GM19025 (cell line): ENCODE results near the gene PNMA6A.
"Not testable (repeated sequence)": the region's sequence is repeated elsewhere in the genome, so short reads cannot be mapped to it uniquely, and the experiment has no call there.

Experiments used
- ATAC-seq: cut with Tn5 transposase; IDR thresholded peaks from one replicate; pipeline ENCODE4 v1.9.1; 2021; ENCODE audit warnings: mild to moderate bottlenecking, low read depth, moderate library complexity; ENCODE audit not compliant: unreplicated experiment

PNMA6A gene

DNA sequence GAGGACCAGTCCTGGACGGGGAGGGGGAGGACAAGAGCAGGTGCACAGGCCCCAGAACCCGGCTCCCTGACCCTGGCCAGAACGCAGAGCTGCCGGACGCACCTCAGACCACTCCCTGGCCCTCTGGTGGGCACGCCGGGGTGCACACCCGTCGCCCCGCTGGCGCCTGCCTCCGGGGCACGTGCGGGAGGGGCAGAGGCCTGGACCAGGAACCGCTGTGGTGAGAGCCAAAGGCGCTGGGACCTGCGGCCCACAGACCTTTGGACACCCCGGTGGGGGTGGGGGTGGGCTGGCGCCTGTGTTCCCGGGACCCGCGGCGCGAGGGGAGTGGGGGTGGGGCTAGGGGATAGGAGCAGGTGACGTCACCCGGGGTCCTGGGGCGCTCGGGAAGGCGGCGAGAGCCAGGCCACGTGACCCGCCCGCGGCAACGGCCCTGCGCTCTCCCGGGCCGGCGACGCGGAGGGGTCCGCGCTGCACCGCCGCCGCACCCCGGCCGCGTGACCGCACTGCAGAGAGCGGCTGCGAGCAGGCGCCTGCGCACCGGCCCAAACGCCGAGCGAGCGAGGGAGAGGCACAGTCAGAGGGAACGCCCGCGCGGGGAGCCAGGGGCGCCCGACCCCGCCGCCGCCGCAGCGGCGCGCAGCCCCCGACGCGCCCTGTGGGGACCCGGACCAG is at the start of gene PNMA6A:
PNMA6A (plus strand) TSS at position 546 of the 675 bp plus-strand sequence. CDS start 609 bp downstream, outside the sequence.
- ATAC-seq: not testable (repeated sequence)

DNA sequence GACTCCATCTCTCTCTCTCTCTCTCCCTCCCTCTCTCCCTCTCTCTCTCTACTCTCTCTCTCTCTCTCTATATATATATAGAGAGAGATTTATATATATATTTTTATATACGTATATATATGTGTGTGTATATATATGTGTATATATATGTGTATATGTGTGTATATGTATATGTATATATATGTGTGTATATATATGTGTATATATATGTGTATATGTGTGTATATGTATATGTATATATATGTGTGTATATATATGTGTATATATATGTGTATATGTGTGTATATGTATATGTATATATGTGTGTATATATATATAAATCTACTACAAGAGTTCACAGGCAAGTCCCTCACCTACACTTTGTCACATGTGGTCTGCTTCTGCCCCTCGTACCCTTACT is 45.8 kb upstream of the PNMA6A start:
- ATAC-seq: not testable (repeated sequence)

DNA sequence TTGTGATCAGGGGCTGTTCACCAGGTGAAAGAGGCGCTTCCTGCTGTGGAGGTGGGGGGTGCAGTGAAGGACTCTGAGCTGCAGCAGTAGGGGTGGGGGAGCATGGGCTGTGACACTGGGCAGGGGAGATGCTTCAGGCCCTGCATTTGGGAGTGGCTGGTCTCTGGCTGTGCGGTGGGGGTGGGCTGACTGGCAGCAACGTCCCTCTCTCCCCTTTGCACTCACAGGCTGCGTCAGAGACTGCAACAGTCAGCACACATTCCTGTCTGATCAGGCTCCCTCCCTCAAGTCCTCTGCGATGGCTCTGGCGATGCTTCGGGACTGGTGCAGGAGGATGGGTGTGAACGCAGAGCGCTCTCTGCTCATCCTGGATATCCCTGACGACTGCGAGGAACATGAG is 43.8 kb upstream of the PNMA6A start:
- ATAC-seq: not testable (repeated sequence)

DNA sequence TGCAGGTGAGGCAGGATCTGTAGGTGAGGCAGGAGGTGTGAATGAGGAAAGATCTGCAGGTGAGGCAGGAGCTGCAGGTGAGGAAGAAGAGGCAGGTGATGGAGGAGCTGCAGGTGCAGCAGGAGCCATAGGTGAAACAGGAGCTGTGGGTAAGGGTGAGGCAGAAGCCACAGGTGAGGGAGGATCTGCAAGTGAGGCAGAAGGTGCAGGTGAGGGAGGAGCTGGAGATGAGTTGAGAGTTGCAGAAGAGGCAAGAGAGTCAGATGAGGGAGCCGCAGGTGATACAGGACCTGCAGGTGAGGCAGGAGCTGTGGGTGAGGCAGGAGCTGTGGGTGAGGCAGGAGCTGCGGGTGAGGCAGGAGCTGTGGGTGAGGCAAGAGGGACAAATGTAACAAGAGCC is 43.1 kb upstream of the PNMA6A start:
- no peak for ATAC-seq

DNA sequence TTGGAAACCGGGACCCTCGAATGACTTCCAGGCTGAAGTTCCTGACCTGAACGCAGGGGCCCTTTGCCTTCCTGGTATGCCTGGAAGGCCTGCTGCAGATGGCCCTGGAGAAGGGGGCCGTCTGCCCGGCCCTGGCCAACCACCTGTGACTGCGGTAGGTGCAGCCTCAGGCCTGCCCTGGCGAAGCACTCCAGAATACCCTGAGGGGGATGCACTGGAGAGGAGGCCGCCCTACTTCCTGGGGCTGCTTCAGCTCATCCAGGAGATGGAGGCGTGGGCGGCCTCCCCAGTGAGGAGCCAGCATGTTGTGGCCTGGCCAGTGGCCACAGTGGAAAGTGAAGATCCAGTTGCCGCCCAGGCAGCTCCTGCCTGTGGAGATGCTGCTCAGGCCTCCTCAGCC is 42.4 kb upstream of the PNMA6A start:
- ATAC-seq: no peak

DNA sequence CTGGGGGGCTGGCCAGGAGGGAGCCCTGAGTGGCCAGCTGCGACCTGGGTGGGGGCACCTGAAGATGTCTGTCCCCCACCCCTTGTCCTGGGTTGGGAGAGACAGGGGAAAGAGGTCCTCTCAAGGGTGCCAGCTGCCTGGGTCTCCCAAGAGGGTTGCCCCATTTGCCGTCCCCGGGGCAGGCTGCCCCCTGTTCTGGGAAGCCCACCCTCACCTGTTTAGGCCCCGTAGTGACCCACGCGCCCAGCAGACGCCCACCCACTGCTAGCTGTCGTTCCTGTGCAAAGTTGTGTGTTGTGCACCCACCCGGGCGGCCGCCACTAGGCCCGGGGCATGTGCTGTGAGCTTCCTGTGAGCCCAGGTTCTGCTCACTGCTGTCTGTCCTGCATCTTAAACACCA is 41.5 kb upstream of the PNMA6A start:
- no peak for ATAC-seq

DNA sequence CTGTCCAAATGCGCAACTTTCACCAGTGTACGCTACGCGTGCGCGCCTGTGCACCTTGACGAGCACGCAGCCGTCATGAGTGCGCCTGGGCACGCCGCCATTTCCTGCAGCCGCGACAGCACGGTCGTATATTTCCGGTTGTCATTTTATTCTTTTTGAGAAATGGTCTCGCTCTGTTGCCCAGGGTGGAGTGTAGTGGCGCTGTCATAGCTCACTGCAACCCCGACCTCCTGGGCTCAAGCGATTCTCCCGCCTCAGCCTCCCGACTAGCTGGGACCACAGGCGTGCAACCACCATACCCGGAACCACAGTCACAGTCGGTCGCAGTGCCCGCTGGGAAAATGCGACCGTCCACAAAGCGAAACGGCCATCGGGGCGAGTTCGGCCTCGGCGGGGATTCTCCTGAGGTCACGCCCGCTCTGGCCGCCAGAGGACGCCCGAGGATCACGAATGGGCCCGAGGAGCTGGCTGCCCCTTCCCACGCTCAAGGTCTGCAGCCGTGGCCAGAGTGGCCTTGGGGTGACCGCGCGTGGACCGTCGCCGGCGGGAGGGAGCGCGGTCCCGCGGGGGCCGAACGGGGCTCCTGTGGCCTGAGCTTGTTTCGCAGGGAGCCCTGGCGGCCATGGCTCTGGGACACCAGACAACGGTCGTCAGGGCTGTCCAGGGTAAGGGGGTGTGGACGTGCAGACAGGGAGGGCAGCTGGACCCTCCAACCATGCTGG is 39.7 kb upstream of the PNMA6A start:
- peak; percentile 73 for ATAC-seq

DNA sequence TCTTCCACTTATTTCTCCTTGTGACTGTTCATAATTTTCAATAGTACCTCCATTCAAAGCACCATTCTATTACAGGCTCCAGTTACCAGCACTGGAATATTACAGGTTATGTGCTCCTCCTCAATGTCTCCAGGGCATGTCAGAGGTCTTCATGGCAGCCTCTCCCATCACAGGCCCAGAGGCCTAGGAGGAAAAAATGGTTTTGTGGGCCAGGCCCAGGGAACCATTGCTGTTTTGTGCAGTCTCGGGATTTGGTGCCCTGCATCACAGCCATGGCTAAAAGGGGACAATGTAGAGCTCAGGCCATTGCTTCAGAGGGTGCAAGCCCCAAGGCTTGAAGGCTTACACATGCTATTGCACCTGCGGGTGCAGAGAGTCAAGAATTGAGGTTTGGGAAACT is 23.2 kb upstream of the PNMA6A start:
- no peak for ATAC-seq

DNA sequence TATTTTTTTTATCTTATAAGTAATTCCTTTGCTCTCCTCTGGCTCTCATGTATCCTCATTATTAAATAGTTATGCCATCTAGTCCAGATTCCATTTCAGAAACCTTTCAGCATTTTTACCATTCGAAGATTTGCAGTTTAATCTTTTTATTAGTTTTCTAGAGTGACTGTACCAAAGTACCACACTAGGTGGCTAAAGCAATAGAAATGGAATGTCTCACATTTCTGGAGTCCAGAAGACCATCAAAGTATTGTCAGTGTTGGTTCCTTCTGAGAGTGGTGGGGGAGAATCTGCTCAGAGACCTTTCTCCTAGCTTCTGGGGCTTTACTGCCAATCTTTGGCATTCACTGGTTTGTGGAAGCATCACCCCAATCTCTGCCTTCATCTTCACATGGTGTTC is 19.7 kb upstream of the PNMA6A start:
- ATAC-seq: no peak

DNA sequence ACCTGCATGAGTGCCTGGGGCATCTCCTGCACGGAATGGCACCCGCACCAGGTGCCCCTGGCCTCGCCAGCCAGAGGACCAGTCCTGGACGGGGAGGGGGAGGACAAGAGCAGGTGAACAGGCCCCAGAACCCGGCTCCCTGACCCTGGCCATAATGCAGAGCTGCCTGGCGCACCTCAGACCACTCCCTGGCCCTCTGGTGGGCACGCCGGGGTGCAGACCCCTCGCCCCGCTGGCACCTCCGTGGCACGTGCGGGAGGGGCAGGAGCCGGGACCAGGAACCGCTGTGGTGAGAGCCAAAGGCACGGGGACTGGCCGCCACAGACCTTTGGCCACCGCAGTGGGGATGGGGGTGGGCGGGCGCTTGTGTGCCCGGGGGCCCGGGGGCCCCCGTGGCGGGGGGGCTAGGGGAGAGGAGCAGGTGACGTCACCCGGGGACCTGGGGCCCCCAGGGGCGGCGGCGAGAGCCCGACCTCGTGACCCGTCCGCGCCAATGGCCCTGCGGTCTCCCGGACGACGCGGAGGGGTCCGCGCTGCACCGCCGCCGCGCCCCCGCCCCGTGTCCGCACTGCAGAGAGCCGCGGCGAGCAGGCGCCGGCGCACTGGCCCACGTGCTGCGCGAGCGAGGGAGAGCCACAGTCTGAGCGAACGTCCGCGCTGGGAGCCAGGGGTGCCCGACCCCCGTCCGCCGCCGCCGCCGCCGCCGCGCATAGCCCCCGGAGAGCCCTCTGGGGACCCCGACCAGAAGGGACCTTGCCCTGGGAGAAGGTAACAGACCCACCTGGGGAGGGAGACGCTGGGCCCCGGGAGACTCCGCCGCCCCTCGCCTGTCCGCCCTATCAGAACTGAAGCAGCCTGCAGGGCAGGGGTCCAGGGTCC is 16.1 kb upstream of the PNMA6A start, which contains the start of gene PNMA3:
PNMA3 (plus strand) TSS at position 600 of the 879 bp plus-strand sequence. CDS start 586 bp downstream, outside the sequence.
- ATAC-seq: no peak

DNA sequence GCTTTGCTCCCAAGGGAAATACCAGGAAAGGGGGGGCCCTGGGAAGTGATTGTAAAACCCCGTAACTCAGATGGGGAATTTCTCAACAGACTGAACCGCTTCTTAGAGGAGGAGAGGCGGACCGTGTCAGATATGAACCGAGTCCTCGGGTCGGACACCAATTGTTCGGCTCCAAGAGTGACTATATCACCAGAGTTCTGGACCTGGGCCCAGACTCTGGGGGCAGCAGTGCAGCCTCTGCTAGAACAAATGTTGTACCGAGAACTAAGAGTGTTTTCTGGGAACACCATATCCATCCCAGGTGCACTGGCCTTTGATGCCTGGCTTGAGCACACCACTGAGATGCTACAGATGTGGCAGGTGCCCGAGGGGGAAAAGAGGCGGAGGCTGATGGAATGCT is 15.0 kb upstream of the PNMA6A start:
- ATAC-seq: no peak

DNA sequence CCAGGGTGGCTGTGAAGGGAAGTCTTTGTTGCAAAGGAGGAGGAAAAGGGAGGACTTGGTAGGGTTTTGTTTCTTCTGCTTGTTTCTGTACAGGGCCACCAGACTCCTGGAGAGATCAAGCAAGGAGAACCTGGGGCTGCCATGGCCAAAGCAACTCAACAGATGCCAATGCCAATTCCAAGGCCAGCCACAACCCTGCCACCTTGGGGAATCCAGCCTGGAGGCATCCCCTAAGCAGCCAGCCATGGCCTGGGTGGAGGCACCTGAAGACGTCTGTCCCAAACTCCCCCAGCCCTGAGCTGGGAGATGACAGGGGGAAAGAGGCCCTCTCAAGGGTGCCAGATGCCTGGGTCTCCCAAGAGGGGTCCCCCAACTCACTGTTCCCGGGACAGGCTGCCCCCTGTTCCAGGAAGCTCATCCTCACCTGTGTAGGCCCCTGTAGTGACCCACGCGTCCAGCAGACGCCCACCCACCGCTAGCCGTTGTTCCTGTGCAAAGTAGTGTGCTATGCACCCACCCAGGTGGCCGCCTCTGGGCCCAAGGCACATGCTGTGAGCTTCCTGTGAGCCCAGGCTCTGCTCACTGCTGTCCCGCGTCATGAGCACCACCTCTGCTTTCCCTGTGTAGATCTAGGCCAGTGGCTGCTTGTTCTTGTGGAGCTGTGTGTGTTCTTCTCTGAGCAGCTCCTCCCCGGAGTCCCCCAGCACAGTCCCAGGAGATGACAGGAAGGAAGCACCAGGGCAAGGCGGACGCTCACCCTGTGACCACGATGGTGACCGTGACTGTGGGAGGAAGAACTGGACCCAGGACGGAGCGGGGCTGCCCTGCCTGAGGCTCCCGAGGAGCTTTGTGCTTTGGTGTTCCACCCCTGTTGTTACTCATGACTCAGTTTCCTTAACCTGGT is 12.8 kb upstream of the PNMA6A start:
- no peak for ATAC-seq

DNA sequence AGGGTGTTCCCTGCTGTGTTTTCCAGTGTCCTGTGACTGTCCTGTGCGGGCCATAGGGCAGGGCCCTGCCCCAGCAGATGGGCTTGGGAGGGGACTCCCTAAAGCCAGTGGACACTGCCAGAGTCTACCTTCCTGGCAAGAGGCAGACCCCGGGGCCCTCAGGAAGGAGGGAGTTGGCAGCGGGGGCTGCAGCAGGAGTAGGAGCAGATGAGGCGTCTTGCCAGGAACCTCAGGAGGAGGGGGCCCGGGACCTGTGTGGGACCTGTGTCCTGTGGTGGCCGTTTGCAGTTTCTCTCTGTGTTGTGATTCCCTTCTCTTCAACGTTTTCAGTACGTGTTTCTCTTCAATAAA is 12.2 kb upstream of the PNMA6A start:
- ATAC-seq: no peak

DNA sequence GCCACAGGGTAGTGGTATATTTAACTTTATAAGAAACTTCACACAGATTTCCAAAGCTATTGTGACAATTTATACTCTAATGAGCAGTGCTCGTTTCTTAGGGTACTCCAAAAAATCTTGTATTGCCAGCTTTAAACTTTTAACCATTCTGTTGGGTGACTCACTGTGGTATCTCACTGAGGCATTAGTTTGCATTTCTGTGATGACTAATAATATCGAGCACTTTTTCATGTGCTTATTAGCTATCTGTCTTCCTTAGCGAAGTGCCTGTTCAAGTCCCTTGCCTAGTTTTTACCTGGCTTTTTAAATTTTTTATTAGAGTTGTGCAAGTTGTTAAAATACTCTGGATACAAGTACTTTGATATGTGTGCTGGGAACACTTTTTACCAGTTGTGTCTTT is 10.5 kb upstream of the PNMA6A start:
- ATAC-seq: no peak

DNA sequence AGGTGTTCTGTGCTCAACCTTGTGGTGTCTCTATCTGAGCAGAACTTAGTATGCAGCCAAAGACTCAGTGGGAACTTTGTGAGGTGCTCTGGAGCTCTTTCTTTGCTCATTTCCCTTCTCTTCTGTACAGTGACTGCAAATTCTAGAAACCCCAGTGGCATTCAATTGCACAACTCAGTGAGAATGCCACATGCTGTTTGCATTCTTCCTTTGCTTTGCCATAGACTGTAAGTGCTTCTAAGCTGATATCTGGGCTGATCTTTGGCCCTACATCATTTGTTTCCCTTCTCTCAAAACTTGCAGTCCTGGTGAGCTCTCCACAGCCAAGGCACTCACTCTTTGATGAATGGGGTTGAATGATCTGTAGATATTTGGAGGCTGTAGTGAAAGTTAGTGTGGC is 8.9 kb upstream of the PNMA6A start:
- ATAC-seq: no peak

DNA sequence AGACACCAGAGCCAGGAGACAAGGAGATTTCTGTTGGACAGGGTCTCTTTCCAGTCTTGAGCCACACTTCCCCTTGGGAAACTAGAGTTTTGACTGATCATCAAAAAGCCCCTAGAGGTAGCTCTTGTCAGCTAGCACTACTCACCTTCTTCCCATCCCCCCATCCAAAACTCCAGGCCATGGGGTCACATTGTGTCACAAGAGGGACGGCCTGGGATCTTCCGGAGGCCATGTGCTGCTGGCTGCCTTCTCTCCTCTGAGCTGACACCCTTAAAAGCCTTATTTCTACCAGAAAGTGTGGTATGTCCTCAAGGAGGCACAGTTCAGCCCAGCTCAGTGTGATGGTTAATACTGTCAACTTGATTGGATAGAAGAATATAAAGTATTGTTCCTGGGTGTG is 8.2 kb upstream of the PNMA6A start:
- ATAC-seq: no peak

DNA sequence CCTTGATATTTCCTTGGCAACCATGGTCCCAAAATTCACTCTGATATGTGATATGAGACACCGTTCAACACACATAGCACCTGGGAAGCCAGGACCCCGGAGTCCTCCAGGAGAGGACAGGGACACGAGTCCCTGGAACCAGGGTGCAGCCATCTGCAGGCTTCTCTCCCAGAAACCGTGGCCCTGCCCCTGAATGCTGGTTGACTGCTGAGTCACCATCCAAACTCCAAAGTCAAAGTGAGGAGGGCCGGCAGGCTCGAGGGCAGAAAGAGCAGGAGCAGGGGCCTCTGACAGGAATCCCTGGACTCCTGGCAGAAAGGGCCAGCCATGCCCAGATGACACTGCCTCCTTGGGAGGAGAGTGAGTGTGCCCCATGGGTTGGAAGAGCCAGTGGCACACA is 6.9 kb upstream of the PNMA6A start:
- ATAC-seq: no peak

DNA sequence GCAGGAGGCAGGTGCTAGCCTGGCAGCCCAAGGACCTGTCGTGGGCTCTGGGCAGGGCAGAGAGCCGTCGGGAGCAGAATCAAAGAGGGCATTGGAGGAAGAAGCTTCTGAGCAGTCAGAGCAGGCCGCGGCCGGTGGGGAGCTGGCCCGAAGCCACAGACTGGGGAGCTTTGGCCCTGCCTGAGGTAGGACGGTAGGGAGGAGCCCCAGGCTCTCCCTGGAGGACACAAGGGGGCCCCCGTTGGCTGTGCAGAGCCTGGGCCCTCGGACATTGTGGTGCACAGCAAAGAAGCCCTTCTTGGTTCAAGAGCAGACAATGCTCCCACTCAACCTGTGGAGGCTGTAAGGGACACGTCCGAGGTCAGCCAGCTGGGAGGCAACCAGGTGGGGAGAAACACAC is 5.9 kb upstream of the PNMA6A start:
- not testable (repeated sequence) for ATAC-seq

DNA sequence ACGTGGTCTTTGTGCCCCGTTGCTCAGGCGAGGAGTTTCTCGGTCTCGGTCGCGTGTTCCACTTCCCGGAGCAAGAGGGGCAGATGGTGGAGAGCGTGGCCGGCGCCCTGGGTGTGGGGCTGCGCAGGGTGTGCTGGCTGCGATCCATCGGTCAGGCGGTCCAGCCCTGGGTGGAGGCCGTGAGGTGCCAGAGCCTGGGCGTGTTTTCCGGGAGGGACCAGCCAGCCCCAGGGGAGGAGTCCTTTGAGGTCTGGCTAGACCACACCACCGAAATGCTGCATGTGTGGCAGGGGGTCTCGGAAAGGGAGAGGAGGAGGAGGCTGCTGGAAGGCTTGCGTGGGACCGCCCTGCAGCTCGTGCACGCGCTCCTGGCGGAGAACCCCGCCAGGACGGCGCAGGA is 1.1 kb downstream of the PNMA6A start:
- not testable (repeated sequence) for ATAC-seq

DNA sequence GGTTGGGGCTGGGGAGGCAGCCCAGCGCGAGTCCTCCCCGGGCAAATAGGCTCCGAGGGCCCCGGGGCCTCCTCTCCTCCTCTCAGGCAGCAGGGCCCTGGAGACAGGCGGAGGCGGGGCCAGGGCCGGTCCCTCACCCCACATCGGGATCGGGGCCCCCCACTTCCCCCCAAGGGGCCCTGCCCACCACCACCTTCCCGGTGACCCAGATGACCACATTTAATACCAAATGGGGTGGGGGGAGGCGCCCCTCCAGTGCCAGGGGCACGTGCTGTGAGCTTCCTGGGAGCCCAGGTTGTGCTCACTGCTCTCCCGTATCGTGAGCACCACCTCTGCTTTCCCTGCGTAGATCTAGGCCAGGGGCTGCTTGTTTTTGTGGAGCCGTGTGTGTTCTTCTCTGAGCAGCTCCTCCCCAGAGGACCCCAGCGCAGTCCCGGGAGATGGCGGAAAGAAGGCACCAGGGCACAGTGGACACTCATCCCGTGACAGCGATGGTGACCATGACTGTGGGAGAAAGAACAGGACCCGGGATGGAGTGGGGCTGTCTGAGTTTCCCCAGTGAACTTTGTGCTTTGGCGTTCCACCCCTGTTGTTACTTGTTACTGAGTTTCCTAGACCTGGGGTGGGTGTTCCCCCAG is 2.1 kb downstream of the PNMA6A start:
- no peak for ATAC-seq
